GM19397 (cell line): ENCODE results near the gene NLGN1.
"Not testable (repeated sequence)": the region's sequence is repeated elsewhere in the genome, so short reads cannot be mapped to it uniquely, and the experiment has no call there.

Source experiments
- ATAC-seq: cut with Tn5 transposase; IDR thresholded peaks from one replicate; pipeline ENCODE4 v1.9.1; 2021; ENCODE audit warnings: mild to moderate bottlenecking, moderate library complexity; ENCODE audit not compliant: unreplicated experiment

NLGN1 gene

GRCh38 chr3:173429527-173429926, 32.0 kb downstream of the NLGN1 start:
- no peak for ATAC-seq

- no peak for ATAC-seq
Observed at GRCh38 chr3:173430576-173430975, 33.0 kb downstream of the NLGN1 start.

GRCh38 chr3:173439004-173439403, 41.5 kb downstream of the NLGN1 start:
- no peak for ATAC-seq

- no peak for ATAC-seq
Observed at GRCh38 chr3:173440514-173440913, 43.0 kb downstream of the NLGN1 start.

DNA sequence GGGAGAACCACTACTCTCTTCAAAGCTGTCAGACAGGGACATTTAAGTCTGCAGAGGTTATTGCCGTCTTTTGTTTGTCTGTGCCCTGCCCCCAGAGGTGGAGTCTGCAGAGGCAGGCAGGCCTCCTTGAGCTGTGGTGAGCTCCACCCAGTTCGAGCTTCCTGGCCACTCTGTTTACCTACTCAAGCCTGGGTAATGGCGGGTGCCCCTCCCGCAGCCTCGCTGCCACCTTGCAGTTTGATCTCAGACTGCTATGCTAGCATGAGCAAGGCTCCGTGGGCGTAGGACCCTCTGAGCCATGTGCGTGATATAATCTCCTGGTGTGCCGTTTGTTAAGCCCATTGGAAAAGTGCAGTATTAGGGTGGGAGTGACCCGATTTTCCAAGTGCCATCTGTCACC, 54.0 kb downstream of the NLGN1 start:
- ATAC-seq: not testable (repeated sequence)

- no peak for ATAC-seq
Observed at GRCh38 chr3:173463250-173463649, 65.7 kb downstream of the NLGN1 start.

DNA sequence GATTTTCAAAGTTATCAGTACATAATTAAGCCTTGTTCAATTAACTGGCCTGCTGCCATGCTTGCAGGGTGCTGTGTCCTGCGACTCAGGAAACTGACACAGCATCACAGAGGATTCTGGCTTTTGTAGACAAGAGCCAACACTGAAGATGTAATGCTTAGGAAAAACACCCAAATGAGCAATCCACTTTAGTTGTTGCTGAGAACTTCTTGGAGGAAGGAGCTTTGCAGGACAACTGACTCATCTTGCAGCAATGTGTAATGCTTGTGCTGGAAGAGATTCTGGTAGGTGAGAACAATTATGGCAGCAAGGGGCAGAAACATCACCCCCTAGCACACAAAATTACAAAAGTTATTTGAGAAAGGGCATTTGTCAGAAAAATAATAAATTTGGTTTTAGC, 67.6 kb downstream of the NLGN1 start:
- ATAC-seq: no peak

- ATAC-seq: no peak
Observed at GRCh38 chr3:173465898-173466678, 68.5 kb downstream of the NLGN1 start.

DNA sequence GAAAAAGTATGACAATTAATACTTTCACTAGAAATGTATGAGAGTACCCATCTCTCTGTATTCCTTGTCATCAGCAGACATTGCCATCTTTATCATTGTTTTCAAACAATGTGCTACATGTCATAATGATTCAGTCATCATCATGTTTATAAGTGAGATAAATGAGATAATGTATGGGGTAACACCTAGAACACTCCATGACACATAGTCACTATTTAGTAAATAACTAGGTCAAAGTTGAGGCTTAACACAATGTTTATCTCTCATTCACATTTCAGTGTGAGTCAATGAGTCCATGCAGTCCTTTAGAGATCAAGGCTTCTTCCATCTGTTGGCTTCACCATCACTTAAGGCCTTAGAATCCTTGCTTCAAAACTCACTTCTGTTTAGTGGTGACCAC, 70.0 kb downstream of the NLGN1 start:
- no peak for ATAC-seq

GRCh38 chr3:173473237-173473636, 75.7 kb downstream of the NLGN1 start:
- no peak for ATAC-seq

- no peak for ATAC-seq
Observed at GRCh38 chr3:173479301-173479700, 81.8 kb downstream of the NLGN1 start.

DNA sequence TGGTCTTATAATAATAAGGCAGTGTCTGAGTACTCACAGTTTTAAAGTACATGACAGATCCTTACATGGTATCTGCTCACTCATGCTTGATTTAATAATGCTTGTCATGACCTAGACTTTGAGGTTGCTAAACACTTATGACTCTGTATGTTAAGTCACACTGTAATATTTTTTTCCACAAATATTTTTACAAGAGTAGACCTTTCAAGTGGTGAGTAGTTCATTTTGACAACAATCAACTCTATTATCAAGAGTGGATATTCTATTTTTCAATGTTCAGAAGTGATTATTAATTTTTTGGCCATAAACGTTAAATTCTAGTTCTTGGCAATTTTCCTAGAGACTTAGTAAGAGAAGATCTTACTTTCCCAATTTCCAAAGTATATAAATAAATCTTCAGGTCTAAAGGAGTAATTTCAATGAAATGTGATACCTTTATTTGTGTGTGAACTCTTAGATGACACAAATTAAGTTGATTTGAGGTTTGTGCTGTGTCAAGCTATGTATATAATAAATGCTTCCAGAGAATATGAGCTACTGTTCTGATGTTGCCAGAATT, 104.5 kb downstream of the NLGN1 start:
- no peak for ATAC-seq

DNA sequence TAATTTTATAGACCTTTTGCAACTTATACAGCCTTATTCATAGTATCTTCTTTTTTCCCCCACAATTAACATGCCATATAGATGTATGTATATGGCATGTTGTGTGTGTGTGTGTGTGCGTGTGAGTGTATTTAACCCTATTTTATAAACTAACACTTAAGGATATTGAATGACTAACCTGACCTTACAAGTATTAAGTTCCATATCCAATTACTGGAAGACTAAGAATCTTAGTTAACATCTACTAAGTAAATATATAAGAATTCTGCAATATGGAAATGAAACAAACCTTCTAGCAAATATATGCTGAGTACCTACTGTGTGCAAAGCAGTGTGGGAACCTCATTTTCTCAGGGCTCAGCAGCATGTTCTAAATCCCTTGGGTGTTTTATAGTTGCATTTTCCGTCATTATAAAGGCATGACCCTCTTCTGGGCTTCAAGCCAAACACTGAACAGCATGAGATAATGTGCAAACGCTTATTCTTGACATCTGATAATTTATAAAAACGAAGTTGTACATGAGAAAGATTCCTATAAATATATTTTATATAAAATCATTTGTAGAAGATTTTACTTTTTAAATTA, 105.5 kb downstream of the NLGN1 start:
- ATAC-seq: no peak

- no peak for ATAC-seq
Observed at GRCh38 chr3:173510565-173510964, 113.0 kb downstream of the NLGN1 start.

GRCh38 chr3:173513123-173513522, 115.6 kb downstream of the NLGN1 start:
- ATAC-seq: no peak

- peak; percentile 99 for ATAC-seq
Observed at GRCh38 chr3:173529062-173529711, 131.6 kb downstream of the NLGN1 start.

DNA sequence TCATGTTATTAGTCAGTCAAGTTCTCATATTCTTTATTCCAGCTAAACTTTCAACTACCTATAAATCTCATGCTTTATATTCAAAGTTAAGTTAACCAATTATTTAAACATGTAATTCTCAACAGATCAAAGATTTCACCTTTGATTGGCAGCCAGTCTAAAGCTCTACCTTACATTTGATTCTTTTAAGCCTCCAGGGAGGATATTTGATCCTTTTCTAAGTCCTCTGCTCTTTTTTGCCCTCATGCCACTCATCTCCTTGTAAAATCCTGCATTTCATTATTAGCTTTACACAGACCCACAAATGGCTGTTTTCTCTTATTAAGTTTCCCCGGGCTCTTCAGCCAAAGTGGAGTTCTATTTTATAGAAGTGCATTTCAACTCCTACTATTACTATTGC, 134.1 kb downstream of the NLGN1 start:
- no peak for ATAC-seq

- ATAC-seq: no peak
Observed at GRCh38 chr3:173538410-173538809, 140.9 kb downstream of the NLGN1 start.

DNA sequence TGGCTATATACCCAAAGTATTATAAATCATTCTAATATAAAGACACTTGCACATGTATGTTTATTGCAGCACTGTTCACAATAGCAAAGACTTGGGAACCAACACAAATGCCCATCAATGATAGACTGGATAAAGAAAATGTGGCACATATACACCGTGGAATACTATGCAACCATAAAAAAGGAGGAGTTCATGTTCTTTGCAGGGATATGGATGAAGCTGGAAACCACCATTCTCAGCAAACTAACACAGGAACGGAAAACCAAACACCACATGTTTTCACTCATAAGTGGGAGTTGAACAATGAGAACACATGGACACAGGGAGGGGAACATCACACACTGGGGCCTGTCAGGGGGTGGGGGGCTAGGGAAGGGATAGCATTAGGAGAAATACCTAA, 148.0 kb downstream of the NLGN1 start:
- ATAC-seq: not testable (repeated sequence)

DNA sequence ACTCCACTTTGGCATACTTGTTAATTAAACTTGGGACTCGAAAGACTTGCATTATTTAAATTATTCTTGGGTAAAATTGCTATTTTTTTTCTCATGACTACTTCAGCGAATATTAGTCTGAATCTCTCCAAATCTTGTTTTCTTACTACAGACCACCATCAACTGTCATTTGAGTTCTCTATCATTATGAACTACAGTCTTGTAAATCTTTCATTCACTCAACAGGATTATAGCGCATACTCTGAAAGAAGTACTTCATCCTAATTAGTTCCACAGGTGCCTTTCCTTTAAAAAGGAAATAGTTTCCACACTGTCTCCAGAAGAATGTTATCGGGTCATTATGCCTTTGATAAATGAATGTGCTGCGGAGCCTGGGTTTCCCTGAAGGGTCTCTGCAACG, 149.5 kb downstream of the NLGN1 start:
- ATAC-seq: no peak

DNA sequence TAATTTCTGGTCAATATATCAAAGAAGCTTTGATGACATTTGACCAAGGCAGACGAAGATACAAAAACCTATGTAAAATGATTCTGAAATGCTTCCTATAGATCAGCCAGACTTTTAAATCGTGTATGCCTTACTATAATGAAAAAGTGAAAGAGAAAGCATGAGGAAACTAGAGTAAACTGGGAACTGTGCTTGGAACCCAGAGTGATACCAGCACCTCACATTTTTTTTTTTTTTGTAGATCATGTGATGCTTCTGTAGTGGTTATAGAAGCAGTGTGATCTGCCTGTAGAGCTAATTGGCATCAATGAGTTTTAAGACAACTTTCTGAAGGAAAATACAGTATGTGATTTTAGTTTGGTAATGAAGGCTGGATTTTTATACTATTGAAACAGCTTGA, 150.7 kb downstream of the NLGN1 start:
- ATAC-seq: no peak

DNA sequence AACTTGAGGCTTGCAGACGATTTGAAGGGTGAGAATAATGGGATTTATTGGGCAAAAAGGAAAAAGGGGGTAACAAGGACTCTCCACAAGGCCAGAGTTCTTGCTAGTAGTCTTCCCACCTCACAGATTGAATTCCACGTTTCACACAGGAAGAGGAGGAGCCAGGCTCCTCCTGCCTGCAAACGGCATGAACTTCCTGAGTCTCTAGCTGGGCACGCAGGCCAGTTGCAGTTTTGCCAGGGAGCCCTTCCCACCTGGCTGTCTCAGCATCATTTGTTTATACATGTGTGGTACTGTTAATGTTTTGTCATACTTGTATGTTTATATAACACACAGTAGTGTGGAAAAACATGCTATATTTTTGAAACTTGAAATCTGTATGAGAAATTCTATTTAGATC, 155.0 kb downstream of the NLGN1 start:
- ATAC-seq: no peak
